ENCODE measurements around the gene FABP1. TPM values are rescaled to one million over a fixed set of nuclear protein-coding genes. Genes with fewer than 3 reads are reported as not detected.

FABP1 gene
- polyA plus RNA-seq, 2 donors, result 0.12 to 1.8 TPM

DNA sequence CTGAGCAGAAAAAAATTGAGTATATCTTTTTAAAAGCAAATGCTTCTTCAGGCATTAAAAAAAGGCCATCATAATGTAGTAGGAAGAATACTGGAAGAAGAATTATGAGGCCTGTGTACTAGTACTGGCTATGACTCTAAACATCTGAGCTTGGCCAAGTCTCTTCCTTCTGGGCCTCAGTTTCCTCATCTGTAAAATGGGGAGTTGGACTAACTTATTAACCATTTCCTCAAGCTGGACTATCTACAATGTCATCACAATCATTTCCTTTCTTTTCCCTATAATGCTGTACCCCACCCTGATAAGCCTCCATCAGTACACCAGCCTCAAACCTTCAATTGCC is 29.3 kb downstream of the FABP1 start:
- H3K27me3 ChIP-seq (ENCODE audit: control insufficient read depth in 1 of 2, insufficient read depth in 2 of 2, low read length in 2 of 2), result no peaks in the 10 kb centered on the region
- no peak overlapping the region for H3K27ac ChIP-seq (ENCODE audit: low read depth in 2 of 2, low read length in 1 of 2)
- H3K4me1 ChIP-seq (ENCODE audit: control insufficient read depth in 2 of 2, insufficient read depth in 2 of 2, low read length in 1 of 2), result no peaks in the 10 kb centered on the region
- no peak overlapping the region for H3K4me3 ChIP-seq (ENCODE audit: low read depth in 1 of 2, low read length in 2 of 2)
- no peaks in the 10 kb centered on the region for H3K9me3 ChIP-seq (ENCODE audit: control insufficient read depth in 2 of 2, insufficient read depth in 1 of 2, low read depth in 1 of 2, low read length in 1 of 2)
- H3K36me3 ChIP-seq (ENCODE audit: control insufficient read depth in 2 of 2, insufficient read depth in 2 of 2, low read length in 1 of 2), result no peaks in the 10 kb centered on the region

GRCh38 chr2:88097891-88098557 is 29.8 kb downstream of the FABP1 start:
- WGBS, 2 donors, result 76 to 78% methylated on average over 4 of the region's 4 CpGs
- no peak overlapping the region for H3K27ac ChIP-seq (ENCODE audit: low read depth in 2 of 2, low read length in 1 of 2)
- no peaks in the 10 kb centered on the region for H3K9me3 ChIP-seq (ENCODE audit: control insufficient read depth in 2 of 2, insufficient read depth in 1 of 2, low read depth in 1 of 2, low read length in 1 of 2)

DNA sequence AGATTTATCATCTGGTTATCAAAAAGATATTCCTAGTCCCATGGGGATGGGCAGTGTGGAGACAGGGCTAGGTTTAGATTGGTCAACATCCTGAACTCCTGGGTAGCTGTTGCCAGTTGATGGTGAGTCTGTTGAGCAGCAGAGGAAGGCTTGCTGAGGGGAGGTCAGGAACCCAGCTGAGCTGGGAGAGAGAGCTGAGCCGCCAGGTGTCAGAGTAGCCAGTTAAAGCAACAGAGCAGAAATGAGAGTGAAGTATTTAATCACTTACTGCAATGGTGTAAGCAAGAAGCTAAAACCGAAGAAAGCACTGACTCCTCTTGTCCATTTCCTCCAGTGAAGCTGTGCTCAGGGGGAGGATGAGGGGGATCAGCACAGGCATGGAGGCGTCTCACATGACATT is 30.7 kb downstream of the FABP1 start:
- 73 to 82% methylated on average over 3 of the region's 3 CpGs for WGBS, 2 donors
- Histone ChIP-seq H3K36me3 (ENCODE audit: control insufficient read depth in 2 of 2, insufficient read depth in 2 of 2, low read length in 1 of 2) (no peaks in the 10 kb centered on the region), H3K27me3 (ENCODE audit: control insufficient read depth in 1 of 2, insufficient read depth in 2 of 2, low read length in 2 of 2) (no peaks in the 10 kb centered on the region), H3K4me1 (ENCODE audit: control insufficient read depth in 2 of 2, insufficient read depth in 2 of 2, low read length in 1 of 2) (no peaks in the 10 kb centered on the region), H3K9me3 (ENCODE audit: control insufficient read depth in 2 of 2, insufficient read depth in 1 of 2, low read depth in 1 of 2, low read length in 1 of 2) (no peaks in the 10 kb centered on the region), H3K4me3 (ENCODE audit: low read depth in 1 of 2, low read length in 2 of 2) (no peak overlapping the region), H3K27ac (ENCODE audit: low read depth in 2 of 2, low read length in 1 of 2) (no peak overlapping the region)

More at GRCh38 chr2:88097891-88098557, 29.8 kb downstream of the FABP1 start:
- Histone ChIP-seq H3K27me3 (ENCODE audit: control insufficient read depth in 1 of 2, insufficient read depth in 2 of 2, low read length in 2 of 2) (no peaks in the 10 kb centered on the region), H3K4me3 (ENCODE audit: low read depth in 1 of 2, low read length in 2 of 2) (no peak overlapping the region), H3K36me3 (ENCODE audit: control insufficient read depth in 2 of 2, insufficient read depth in 2 of 2, low read length in 1 of 2) (no peaks in the 10 kb centered on the region), H3K4me1 (ENCODE audit: control insufficient read depth in 2 of 2, insufficient read depth in 2 of 2, low read length in 1 of 2) (no peaks in the 10 kb centered on the region)

GRCh38 chr2:88096708-88097107 is 31.2 kb downstream of the FABP1 start:
- no peaks in the 10 kb centered on the region for H3K27me3 ChIP-seq (ENCODE audit: control insufficient read depth in 1 of 2, insufficient read depth in 2 of 2, low read length in 2 of 2)
- no peak overlapping the region for H3K4me3 ChIP-seq (ENCODE audit: low read depth in 1 of 2, low read length in 2 of 2)
- no peak overlapping the region for H3K27ac ChIP-seq (ENCODE audit: low read depth in 2 of 2, low read length in 1 of 2)
- H3K36me3 ChIP-seq (ENCODE audit: control insufficient read depth in 2 of 2, insufficient read depth in 2 of 2, low read length in 1 of 2), result no peaks in the 10 kb centered on the region
- 68 to 76% methylated on average over 5 of the region's 5 CpGs for WGBS, 2 donors
- H3K9me3 ChIP-seq (ENCODE audit: control insufficient read depth in 2 of 2, insufficient read depth in 1 of 2, low read depth in 1 of 2, low read length in 1 of 2), result no peaks in the 10 kb centered on the region
- no peaks in the 10 kb centered on the region for H3K4me1 ChIP-seq (ENCODE audit: control insufficient read depth in 2 of 2, insufficient read depth in 2 of 2, low read length in 1 of 2)

DNA sequence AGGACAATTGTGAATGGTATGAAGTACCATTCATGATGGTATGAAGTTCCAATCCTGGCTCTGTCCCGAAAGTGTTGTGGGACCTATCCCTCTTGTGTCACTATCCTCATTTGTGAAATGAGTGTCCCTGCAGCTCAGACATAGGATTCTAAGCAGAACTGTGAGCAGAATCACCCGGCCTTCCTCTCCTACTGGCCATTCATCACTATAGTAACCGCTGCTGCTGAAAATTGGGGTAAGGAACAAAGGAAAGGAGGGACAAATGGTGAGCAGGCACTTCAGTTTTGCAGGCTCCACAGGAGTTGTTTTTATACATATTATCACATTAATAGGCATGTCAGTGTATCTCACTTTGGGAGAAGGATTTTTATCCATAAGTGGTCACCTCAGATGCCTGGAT is 32.8 kb downstream of the FABP1 start:
- no peaks in the 10 kb centered on the region for H3K36me3 ChIP-seq (ENCODE audit: control insufficient read depth in 2 of 2, insufficient read depth in 2 of 2, low read length in 1 of 2)
- WGBS, 2 donors, result 73 to 84% methylated on average over 3 of the region's 3 CpGs
- H3K4me3 ChIP-seq (ENCODE audit: low read depth in 1 of 2, low read length in 2 of 2), result no peak overlapping the region
- H3K4me1 ChIP-seq (ENCODE audit: control insufficient read depth in 2 of 2, insufficient read depth in 2 of 2, low read length in 1 of 2), result no peaks in the 10 kb centered on the region
- no peaks in the 10 kb centered on the region for H3K9me3 ChIP-seq (ENCODE audit: control insufficient read depth in 2 of 2, insufficient read depth in 1 of 2, low read depth in 1 of 2, low read length in 1 of 2)
- H3K27me3 ChIP-seq (ENCODE audit: control insufficient read depth in 1 of 2, insufficient read depth in 2 of 2, low read length in 2 of 2), result no peaks in the 10 kb centered on the region
- no peak overlapping the region for H3K27ac ChIP-seq (ENCODE audit: low read depth in 2 of 2, low read length in 1 of 2)

DNA sequence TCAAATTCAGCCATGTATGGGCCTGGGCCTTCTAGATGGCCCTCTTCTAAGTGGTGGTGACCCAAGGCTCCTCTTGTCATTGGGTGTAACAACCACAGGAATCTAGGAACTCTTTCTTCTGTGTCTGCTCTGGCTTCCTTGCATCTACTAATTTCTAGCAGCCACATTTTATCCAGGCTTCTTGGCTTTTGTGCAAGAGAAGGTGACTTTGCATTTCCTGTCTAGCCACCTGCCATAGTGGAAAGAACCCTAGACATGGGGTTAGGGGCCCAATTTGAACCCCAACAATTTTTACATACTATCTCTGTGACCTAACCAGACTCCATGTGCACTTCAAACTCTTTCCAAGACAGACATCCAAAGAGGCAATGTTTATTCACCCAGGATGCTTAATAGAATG is 35.1 kb downstream of the FABP1 start:
- Histone ChIP-seq H3K27me3 (ENCODE audit: control insufficient read depth in 1 of 2, insufficient read depth in 2 of 2, low read length in 2 of 2) (no peaks in the 10 kb centered on the region), H3K4me1 (ENCODE audit: control insufficient read depth in 2 of 2, insufficient read depth in 2 of 2, low read length in 1 of 2) (no peaks in the 10 kb centered on the region), H3K4me3 (ENCODE audit: low read depth in 1 of 2, low read length in 2 of 2) (no peak overlapping the region), H3K9me3 (ENCODE audit: control insufficient read depth in 2 of 2, insufficient read depth in 1 of 2, low read depth in 1 of 2, low read length in 1 of 2) (no peaks in the 10 kb centered on the region), H3K36me3 (ENCODE audit: control insufficient read depth in 2 of 2, insufficient read depth in 2 of 2, low read length in 1 of 2) (no peaks in the 10 kb centered on the region), H3K27ac (ENCODE audit: low read depth in 2 of 2, low read length in 1 of 2) (no peak overlapping the region)

DNA sequence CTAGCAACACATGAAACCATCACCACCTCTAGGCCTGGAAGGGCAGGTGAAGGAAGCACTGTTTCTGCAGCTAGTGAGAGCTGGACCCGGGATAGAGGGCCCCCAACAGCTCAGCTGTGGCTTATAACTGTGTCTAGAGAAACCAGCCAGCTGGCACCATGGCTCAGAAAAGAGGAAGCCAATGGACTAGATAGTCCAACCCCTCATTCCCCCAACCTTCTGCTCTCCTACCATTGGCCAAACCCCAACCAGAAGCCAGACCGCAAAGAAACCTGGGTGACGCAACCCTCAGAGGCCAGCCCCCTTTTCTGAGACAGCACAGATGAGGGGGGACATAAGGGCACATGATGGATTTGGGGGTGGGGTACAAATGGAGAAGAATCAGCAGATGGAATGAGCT is 35.9 kb downstream of the FABP1 start:
- H3K27ac ChIP-seq (ENCODE audit: low read depth in 2 of 2, low read length in 1 of 2), result no peak overlapping the region
- H3K4me1 ChIP-seq (ENCODE audit: control insufficient read depth in 2 of 2, insufficient read depth in 2 of 2, low read length in 1 of 2), result no peaks in the 10 kb centered on the region
- H3K4me3 ChIP-seq (ENCODE audit: low read depth in 1 of 2, low read length in 2 of 2), result no peak overlapping the region
- no peaks in the 10 kb centered on the region for H3K9me3 ChIP-seq (ENCODE audit: control insufficient read depth in 2 of 2, insufficient read depth in 1 of 2, low read depth in 1 of 2, low read length in 1 of 2)
- no peaks in the 10 kb centered on the region for H3K36me3 ChIP-seq (ENCODE audit: control insufficient read depth in 2 of 2, insufficient read depth in 2 of 2, low read length in 1 of 2)
- H3K27me3 ChIP-seq (ENCODE audit: control insufficient read depth in 1 of 2, insufficient read depth in 2 of 2, low read length in 2 of 2), result no peaks in the 10 kb centered on the region
- 73 to 87% methylated on average over 3 of the region's 3 CpGs for WGBS, 2 donors

DNA sequence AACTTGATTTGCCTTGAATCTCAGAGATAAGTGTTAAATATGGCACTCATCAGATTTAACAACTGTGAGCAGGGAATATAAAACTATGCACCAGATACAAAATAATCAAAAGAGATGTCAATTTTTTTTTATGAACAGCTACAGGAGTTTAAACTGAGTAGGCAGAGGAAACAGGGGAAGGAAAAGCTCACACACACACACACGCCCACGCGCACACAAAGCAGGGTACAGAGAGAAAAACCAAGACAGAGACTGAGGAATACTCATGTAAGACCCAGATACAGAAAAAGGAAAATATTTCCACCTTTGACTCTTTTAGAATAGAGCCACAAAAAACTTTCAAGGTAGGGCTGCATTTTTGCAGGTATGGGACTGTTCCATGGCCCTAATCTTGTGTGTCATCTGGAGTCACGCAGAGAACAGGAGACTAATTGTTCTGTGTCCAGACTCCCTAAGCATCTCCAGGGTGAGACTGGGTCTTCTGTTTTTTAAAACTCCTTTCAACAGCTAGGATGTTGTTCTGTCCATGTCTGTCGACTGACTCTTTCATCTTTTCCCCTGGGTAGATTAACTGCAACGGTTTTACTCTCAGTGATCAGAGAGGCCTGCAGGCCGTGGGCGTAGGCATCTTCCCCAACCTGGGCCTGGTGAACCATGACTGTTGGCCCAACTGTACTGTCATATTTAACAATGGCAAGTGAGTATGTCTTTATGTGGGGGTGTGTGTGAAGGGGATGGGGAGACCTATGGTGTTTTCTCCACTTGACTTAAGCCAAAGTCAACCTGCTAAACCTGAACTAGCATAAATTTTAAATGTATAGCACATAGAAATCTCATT is 37.2 kb downstream of the FABP1 start:
- Histone ChIP-seq H3K4me1 (ENCODE audit: control insufficient read depth in 2 of 2, insufficient read depth in 2 of 2, low read length in 1 of 2) (no peaks in the 10 kb centered on the region), H3K4me3 (ENCODE audit: low read depth in 1 of 2, low read length in 2 of 2) (no peak overlapping the region), H3K27ac (ENCODE audit: low read depth in 2 of 2, low read length in 1 of 2) (no peak overlapping the region), H3K36me3 (ENCODE audit: control insufficient read depth in 2 of 2, insufficient read depth in 2 of 2, low read length in 1 of 2) (no peaks in the 10 kb centered on the region), H3K27me3 (ENCODE audit: control insufficient read depth in 1 of 2, insufficient read depth in 2 of 2, low read length in 2 of 2) (no peaks in the 10 kb centered on the region), H3K9me3 (ENCODE audit: control insufficient read depth in 2 of 2, insufficient read depth in 1 of 2, low read depth in 1 of 2, low read length in 1 of 2) (no peaks in the 10 kb centered on the region)
- 70 to 71% methylated on average over 8 of the region's 8 CpGs for WGBS, 2 donors

- no peaks in the 10 kb centered on the region for H3K4me1 ChIP-seq (ENCODE audit: control insufficient read depth in 2 of 2, insufficient read depth in 2 of 2, low read length in 1 of 2)
- no peak overlapping the region for H3K27ac ChIP-seq (ENCODE audit: low read depth in 2 of 2, low read length in 1 of 2)
- H3K4me3 ChIP-seq (ENCODE audit: low read depth in 1 of 2, low read length in 2 of 2), result no peak overlapping the region
- no peaks in the 10 kb centered on the region for H3K27me3 ChIP-seq (ENCODE audit: control insufficient read depth in 1 of 2, insufficient read depth in 2 of 2, low read length in 2 of 2)
- H3K36me3 ChIP-seq (ENCODE audit: control insufficient read depth in 2 of 2, insufficient read depth in 2 of 2, low read length in 1 of 2), result no peaks in the 10 kb centered on the region
- H3K9me3 ChIP-seq (ENCODE audit: control insufficient read depth in 2 of 2, insufficient read depth in 1 of 2, low read depth in 1 of 2, low read length in 1 of 2), result no peaks in the 10 kb centered on the region
- WGBS, 2 donors, result 95 to 100% methylated on average over 2 of the region's 2 CpGs
Measured at GRCh38 chr2:88088999-88089398, 38.9 kb downstream of the FABP1 start.

GRCh38 chr2:88087763-88088162 is 40.1 kb downstream of the FABP1 start:
- Histone ChIP-seq H3K27ac (ENCODE audit: low read depth in 2 of 2, low read length in 1 of 2) (no peak overlapping the region), H3K27me3 (ENCODE audit: control insufficient read depth in 1 of 2, insufficient read depth in 2 of 2, low read length in 2 of 2) (no peaks in the 10 kb centered on the region), H3K4me3 (ENCODE audit: low read depth in 1 of 2, low read length in 2 of 2) (no peak overlapping the region), H3K36me3 (ENCODE audit: control insufficient read depth in 2 of 2, insufficient read depth in 2 of 2, low read length in 1 of 2) (no peaks in the 10 kb centered on the region), H3K4me1 (ENCODE audit: control insufficient read depth in 2 of 2, insufficient read depth in 2 of 2, low read length in 1 of 2) (no peaks in the 10 kb centered on the region), H3K9me3 (ENCODE audit: control insufficient read depth in 2 of 2, insufficient read depth in 1 of 2, low read depth in 1 of 2, low read length in 1 of 2) (no peaks in the 10 kb centered on the region)
- 91 to 94% methylated on average over 17 of the region's 17 CpGs for WGBS, 2 donors
